ENCODE results near the gene TMA16. TPM values are rescaled to one million over a fixed set of nuclear protein-coding genes. Genes with fewer than 3 reads are reported as not detected.

The TMA16 gene
- total and polyA plus RNA-seq, 2 experiments from 2014 or later, result 26.0 to 26.6 TPM

DNA sequence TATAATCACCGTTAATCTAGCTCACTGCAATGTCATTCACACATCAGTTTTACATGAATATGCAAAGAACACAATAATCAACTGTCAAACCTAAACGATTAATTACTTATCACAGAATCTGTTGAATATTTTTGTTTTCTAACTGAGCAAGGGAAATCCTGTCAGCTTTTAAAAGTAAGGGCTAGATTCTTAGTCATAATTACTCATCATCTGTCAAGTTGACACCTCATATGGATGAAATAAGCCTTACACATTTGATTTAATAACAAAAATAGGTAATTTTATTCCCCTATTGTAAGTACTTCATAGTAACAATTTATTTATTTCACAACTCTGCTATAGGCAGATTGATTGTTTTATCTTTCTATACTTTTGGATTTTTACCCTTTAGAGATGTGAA, 32.7 kb downstream of the TMA16 start:
- Histone ChIP-seq H2AFZ (no peak overlapping the region), H3F3A (ENCODE audit: insufficient read depth) (no peaks in the 10 kb centered on the region), H3K79me2 (ENCODE audit: insufficient read depth) (no peaks in the 10 kb centered on the region), H3K36me3 (ENCODE audit: low read depth) (peaks cover 67% of the 10 kb centered on the region), H3K27ac (no peak overlapping the region), H3K9me3 (ENCODE audit: low read depth) (no peaks in the 10 kb centered on the region), H3K4me3 (no peak overlapping the region), H4K20me1 (ENCODE audit: insufficient read depth) (no peaks in the 10 kb centered on the region), H3K4me1 (ENCODE audit: insufficient read depth) (peaks cover 4% of the 10 kb centered on the region; the same call in 1 of the 2 replicates), H3K9ac (no peak overlapping the region), H3K27me3 (replicated peaks; ENCODE audit: insufficient read depth) (no peaks in the 10 kb centered on the region), H3K9me2 (ENCODE audit: insufficient read depth) (no peaks in the 10 kb centered on the region), H3K4me2 (ENCODE audit: unreplicated experiment) (no peak overlapping the region)
- TF ChIP-seq EZH2phosphoT487 (IDR thresholded peaks at IDR 0.05; ENCODE audit: insufficient read depth, low read depth) (no peak), EZH2 (IDR thresholded peaks at IDR 0.05; ENCODE audit: insufficient read depth, poor library complexity, severe bottlenecking) (no peak)
- no peak for DNase-seq
- in situ Hi-C loops (cut with MboI), result no loop called here
- WGBS, 2 experiments (ENCODE audit: low coverage in 1 of 2, low lambda C conversion rate in 2 of 2, missing lambda C conversion rate in 2 of 2), result 95 to 96% methylated on average over 2 of the region's 2 CpGs

DNA sequence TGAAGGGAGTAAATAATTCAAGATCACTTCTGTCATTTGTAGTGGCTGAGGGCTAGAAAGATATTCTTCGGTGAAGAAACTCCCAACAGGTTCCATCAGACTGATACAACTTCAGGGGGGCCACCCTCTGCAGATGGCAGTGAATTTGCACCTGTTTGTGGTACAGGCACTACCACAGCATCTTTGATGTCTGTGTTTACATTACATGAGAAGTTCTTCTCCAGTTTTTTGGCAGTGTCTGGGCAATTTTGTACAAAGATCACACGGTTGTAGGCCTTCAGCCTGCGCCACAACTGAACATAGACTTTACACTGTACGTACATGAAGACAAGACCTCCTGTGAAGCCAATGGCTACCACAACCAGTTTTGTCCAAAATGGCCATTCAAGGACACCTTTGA, 34.2 kb downstream of the TMA16 start:
- Histone ChIP-seq H3K27me3 (replicated peaks; ENCODE audit: insufficient read depth) (no peaks in the 10 kb centered on the region), H2AFZ (no peak overlapping the region), H3K79me2 (ENCODE audit: insufficient read depth) (no peaks in the 10 kb centered on the region), H3F3A (ENCODE audit: insufficient read depth) (no peaks in the 10 kb centered on the region), H3K9me3 (ENCODE audit: low read depth) (no peaks in the 10 kb centered on the region), H3K36me3 (ENCODE audit: low read depth) (peaks cover 64% of the 10 kb centered on the region), H3K9ac (no peak overlapping the region), H3K4me1 (ENCODE audit: insufficient read depth) (peaks cover 4% of the 10 kb centered on the region; the same call in 1 of the 2 replicates), H3K27ac (no peak overlapping the region), H3K4me2 (ENCODE audit: unreplicated experiment) (no peak overlapping the region), H3K4me3 (no peak overlapping the region), H3K9me2 (ENCODE audit: insufficient read depth) (no peaks in the 10 kb centered on the region), H4K20me1 (ENCODE audit: insufficient read depth) (no peaks in the 10 kb centered on the region)
- DNase-seq, result no peak
- WGBS, 2 experiments (ENCODE audit: low coverage in 1 of 2, low lambda C conversion rate in 2 of 2, missing lambda C conversion rate in 2 of 2), result 100% methylated on average over 4 of the region's 4 CpGs
- in situ Hi-C loops (cut with MboI), result no loop called here
- no peak for TF ChIP-seq EZH2 (IDR thresholded peaks at IDR 0.05; ENCODE audit: insufficient read depth, poor library complexity, severe bottlenecking)
- TF ChIP-seq EZH2phosphoT487 (IDR thresholded peaks at IDR 0.05; ENCODE audit: insufficient read depth, low read depth), result no peak

DNA sequence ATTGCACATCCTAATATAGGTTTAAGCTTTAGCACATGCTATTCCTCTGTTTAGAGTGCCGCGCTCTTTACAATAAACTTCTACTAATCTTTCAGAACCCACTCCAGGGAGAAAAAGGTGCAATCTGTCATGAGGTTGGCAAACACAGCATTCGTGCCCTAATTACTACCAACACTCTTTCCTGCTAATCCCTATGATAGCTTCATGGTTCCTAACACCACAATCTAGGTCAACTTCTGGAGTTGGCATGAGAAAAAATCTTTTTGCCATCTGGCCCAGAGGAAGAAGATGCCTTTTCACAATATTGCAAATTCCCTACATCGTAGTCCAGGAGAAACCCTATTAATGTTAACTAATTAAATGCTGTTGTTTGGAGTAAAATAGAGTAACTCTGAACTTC, 39.6 kb downstream of the TMA16 start:
- Histone ChIP-seq H4K20me1 (ENCODE audit: insufficient read depth) (no peaks in the 10 kb centered on the region), H3K79me2 (ENCODE audit: insufficient read depth) (no peaks in the 10 kb centered on the region), H2AFZ (no peak overlapping the region), H3K27ac (no peak overlapping the region), H3K9ac (no peak overlapping the region), H3K36me3 (ENCODE audit: low read depth) (peaks cover 35% of the 10 kb centered on the region), H3F3A (ENCODE audit: insufficient read depth) (peaks cover 1% of the 10 kb centered on the region), H3K9me2 (ENCODE audit: insufficient read depth) (no peaks in the 10 kb centered on the region), H3K4me3 (no peak overlapping the region), H3K4me2 (ENCODE audit: unreplicated experiment) (no peak overlapping the region), H3K27me3 (replicated peaks; ENCODE audit: insufficient read depth) (no peaks in the 10 kb centered on the region), H3K4me1 (ENCODE audit: insufficient read depth) (no peaks in the 10 kb centered on the region), H3K9me3 (ENCODE audit: low read depth) (no peaks in the 10 kb centered on the region)
- TF ChIP-seq EZH2 (IDR thresholded peaks at IDR 0.05; ENCODE audit: insufficient read depth, poor library complexity, severe bottlenecking) (no peak), EZH2phosphoT487 (IDR thresholded peaks at IDR 0.05; ENCODE audit: insufficient read depth, low read depth) (no peak)
- no peak for DNase-seq
- in situ Hi-C loops (cut with MboI), result no loop called here
- 60 to 64% methylated on average over 4 of the region's 4 CpGs for WGBS, 2 experiments (ENCODE audit: low coverage in 1 of 2, low lambda C conversion rate in 2 of 2, missing lambda C conversion rate in 2 of 2)

DNA sequence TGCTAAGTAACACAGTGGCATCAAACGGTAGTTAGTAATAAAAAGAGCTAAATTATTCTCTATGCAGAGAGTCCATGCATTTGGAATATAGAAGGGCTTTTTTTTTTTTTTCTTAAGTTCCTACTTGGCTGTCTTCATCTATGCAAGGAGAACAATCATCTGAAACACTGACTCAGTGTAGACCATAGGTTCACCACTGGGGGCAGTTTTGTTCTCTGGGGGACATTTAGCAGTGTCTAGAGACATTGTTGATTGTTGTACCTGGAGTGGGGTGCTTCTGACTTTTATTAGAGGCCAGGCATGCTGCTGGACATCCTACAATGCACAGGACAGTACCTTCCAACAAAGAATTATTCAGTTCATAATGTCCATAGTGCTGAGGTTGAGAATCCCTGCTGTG, 41.2 kb downstream of the TMA16 start:
- no peak overlapping the region for H3K27ac ChIP-seq
- no peak overlapping the region for H3K4me3 ChIP-seq
- no peak overlapping the region for H3K9ac ChIP-seq
- H3K79me2 ChIP-seq (ENCODE audit: insufficient read depth), result no peaks in the 10 kb centered on the region
- H3K9me2 ChIP-seq (ENCODE audit: insufficient read depth), result no peaks in the 10 kb centered on the region
- H3K9me3 ChIP-seq (ENCODE audit: low read depth), result no peaks in the 10 kb centered on the region
- no peaks in the 10 kb centered on the region for H4K20me1 ChIP-seq (ENCODE audit: insufficient read depth)
- WGBS, 2 experiments (ENCODE audit: low coverage in 1 of 2, low lambda C conversion rate in 2 of 2, missing lambda C conversion rate in 2 of 2), result 43 to 59% methylated on average over 1 of the region's 1 CpG
- no peak overlapping the region for H3K4me2 ChIP-seq (ENCODE audit: unreplicated experiment)
- H3K36me3 ChIP-seq (ENCODE audit: low read depth), result peaks cover 19% of the 10 kb centered on the region
- no peak overlapping the region for H2AFZ ChIP-seq
- no peaks in the 10 kb centered on the region for H3K27me3 ChIP-seq (replicated peaks; ENCODE audit: insufficient read depth)
- H3F3A ChIP-seq (ENCODE audit: insufficient read depth), result peaks cover 17% of the 10 kb centered on the region
- peaks cover 8% of the 10 kb centered on the region for H3K4me1 ChIP-seq (ENCODE audit: insufficient read depth)
- in situ Hi-C loops (cut with MboI), result no loop called here
- DNase-seq, result no peak
- TF ChIP-seq EZH2 (IDR thresholded peaks at IDR 0.05; ENCODE audit: insufficient read depth, poor library complexity, severe bottlenecking) (no peak), EZH2phosphoT487 (IDR thresholded peaks at IDR 0.05; ENCODE audit: insufficient read depth, low read depth) (no peak)

DNA sequence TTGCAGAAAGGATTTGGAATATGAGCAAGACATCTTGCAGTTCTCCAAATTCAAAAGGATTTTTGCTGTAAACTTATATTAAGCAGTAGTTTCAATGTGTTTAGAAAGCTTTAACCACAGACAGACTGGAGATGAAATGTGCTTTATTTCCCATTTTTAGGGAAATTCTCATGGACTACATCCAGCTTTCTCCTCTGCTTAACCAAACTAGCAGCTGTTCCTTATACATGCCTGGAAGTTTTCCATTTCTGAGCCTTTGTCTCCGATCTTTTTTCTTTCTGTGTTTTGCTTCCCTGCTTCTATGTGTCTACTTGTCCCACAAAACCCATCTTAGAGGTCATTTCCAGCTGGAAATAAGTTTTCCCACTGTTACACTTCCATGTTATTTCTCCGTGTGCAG, 41.6 kb downstream of the TMA16 start:
- no peak for DNase-seq
- H3K9ac ChIP-seq, result no peak overlapping the region
- peaks cover 11% of the 10 kb centered on the region for H3K4me1 ChIP-seq (ENCODE audit: insufficient read depth)
- WGBS, 2 experiments (ENCODE audit: low coverage in 1 of 2, low lambda C conversion rate in 2 of 2, missing lambda C conversion rate in 2 of 2), result 19 to 26% methylated on average over 2 of the region's 2 CpGs
- H3K9me2 ChIP-seq (ENCODE audit: insufficient read depth), result no peaks in the 10 kb centered on the region
- no peak overlapping the region for H3K4me3 ChIP-seq
- no peak overlapping the region for H3K27ac ChIP-seq
- H3F3A ChIP-seq (ENCODE audit: insufficient read depth), result peaks cover 21% of the 10 kb centered on the region
- no peak overlapping the region for H2AFZ ChIP-seq
- H4K20me1 ChIP-seq (ENCODE audit: insufficient read depth), result no peaks in the 10 kb centered on the region
- no peaks in the 10 kb centered on the region for H3K9me3 ChIP-seq (ENCODE audit: low read depth)
- TF ChIP-seq EZH2phosphoT487 (IDR thresholded peaks at IDR 0.05; ENCODE audit: insufficient read depth, low read depth) (no peak), EZH2 (IDR thresholded peaks at IDR 0.05; ENCODE audit: insufficient read depth, poor library complexity, severe bottlenecking) (no peak)
- no peak overlapping the region for H3K4me2 ChIP-seq (ENCODE audit: unreplicated experiment)
- peaks cover 15% of the 10 kb centered on the region for H3K36me3 ChIP-seq (ENCODE audit: low read depth)
- H3K79me2 ChIP-seq (ENCODE audit: insufficient read depth), result no peaks in the 10 kb centered on the region
- in situ Hi-C loops (cut with MboI), result no loop called here
- no peaks in the 10 kb centered on the region for H3K27me3 ChIP-seq (replicated peaks; ENCODE audit: insufficient read depth)

Data from GM23248 (cell line).